ENCODE measurements around the gene CCDC51. TPM values are rescaled to one million over a fixed set of nuclear protein-coding genes. Genes with fewer than 3 reads are reported as not detected.
A peak's percentile ranks its signal among the peaks of the same experiment; 100 is the strongest.

The CCDC51 gene
- total and polyA plus RNA-seq, 2 experiments from 2014 or later, result 20.8 to 24.1 TPM

- TF ChIP-seq ZNF114 (CRISPR knock-in tag; IDR thresholded peaks at IDR 0.05) (no peak), ZNF462 (CRISPR knock-in tag; IDR thresholded peaks at IDR 0.05) (no peak)
Observed at GRCh38 chr3:48445277-48445882, 5.5 kb upstream of the CCDC51 start (continued).

GRCh38 chr3:48441940-48442339 lies 2.0 kb upstream of the CCDC51 start:
- Mint-ChIP-seq H3K4me3 (peak overlapping the region; percentile 93), H3K36me3 (ENCODE audit: low read depth) (peaks cover 43% of the 10 kb centered on the region), H3K4me1 (peaks cover 22% of the 10 kb centered on the region), H3K27ac (no peak overlapping the region), H3K9me3 (no peaks in the 10 kb centered on the region), H3K27me3 (ENCODE audit: insufficient read depth, low read depth, poor library complexity) (peaks cover 6% of the 10 kb centered on the region)
- Histone ChIP-seq H3K79me2 (replicated peaks; ENCODE audit: insufficient read depth) (peaks cover 48% of the 10 kb centered on the region), H3K27ac (ENCODE audit: low read depth) (peak overlapping the region; percentile 81), H3F3A (replicated peaks; ENCODE audit: low read depth) (peaks cover 52% of the 10 kb centered on the region), H3K4me2 (peak overlapping the region; percentile 92; the same call in 1 of the 2 replicates), H2AFZ (no peak overlapping the region), H3K4me1 (ENCODE audit: insufficient read depth) (peaks cover 14% of the 10 kb centered on the region; the same call in 1 of the 2 replicates), H3K4me3 (peak overlapping the region; percentile 85), H3K9me2 (ENCODE audit: insufficient read depth) (no peaks in the 10 kb centered on the region), H3K27me3 (ENCODE audit: insufficient read depth) (no peaks in the 10 kb centered on the region), H4K20me1 (replicated peaks; ENCODE audit: insufficient read depth) (peaks cover 23% of the 10 kb centered on the region), H3K36me3 (ENCODE audit: insufficient read depth) (peaks cover 20% of the 10 kb centered on the region)
- ATAC-seq, result no peak
- DNase-seq (ENCODE audit: low spot score), result no peak
- TF ChIP-seq JUNB (IDR thresholded peaks at IDR 0.05; ENCODE audit: unreplicated experiment), result no peak
- no peak for TF ChIP-seq ZNF114 (CRISPR knock-in tag; IDR thresholded peaks at IDR 0.05)
- no peak for TF ChIP-seq EZH2 (IDR thresholded peaks at IDR 0.05; ENCODE audit: low read depth, unreplicated experiment)
- no peak for TF ChIP-seq ZNF462 (CRISPR knock-in tag; IDR thresholded peaks at IDR 0.05)
- TF ChIP-seq EZH2phosphoT487 (IDR thresholded peaks at IDR 0.05; ENCODE audit: unreplicated experiment), result no peak
- TF ChIP-seq ZNF331 (CRISPR knock-in tag; IDR thresholded peaks at IDR 0.05; ENCODE audit: low read depth), result no peak
- TF ChIP-seq ETS1 (IDR thresholded peaks at IDR 0.05), result no peak
- TF ChIP-seq POLR2AphosphoS5 (IDR thresholded peaks at IDR 0.05; ENCODE audit: low read depth), result no peak

Data from GM23338 (cell line).